Sigmoid colon (tissue), 7 donors: ENCODE results near the gene TXLNB. TPM values are rescaled to one million over a fixed set of nuclear protein-coding genes. Genes with fewer than 3 reads are reported as not detected.
"Not testable (repeated sequence)": the region's sequence is repeated elsewhere in the genome, so short reads cannot be mapped to it uniquely, and the experiment has no call there.

Experiments
- DNase-seq: peaks from one replicate; pipeline ENCODE4 v3.0.0-alpha.2; 2019
- H3K27ac ChIP-seq, 4 donors: fragments of 200-600 bp; sonication (generic); one replicate each; pipeline ENCODE4 v1.5.1; 2016 to 2019; ENCODE audit warnings: mild to moderate bottlenecking in 1 of 4
- H3K27me3 ChIP-seq, 3 donors: fragments of 200-600 bp; sonication (generic); one replicate each; pipeline ENCODE4 v1.5.1; 2019; ENCODE audit warnings: mild to moderate bottlenecking in 1 of 3
- H3K36me3 ChIP-seq, 4 donors: fragments of 200-600 bp; sonication (generic); one replicate each; pipeline ENCODE4 v1.5.1; 2016 to 2019
- H3K4me1 ChIP-seq, 4 donors: fragments of 200-600 bp; sonication (generic); one replicate each; pipeline ENCODE4 v1.5.1; 2017 to 2019
- H3K4me3 ChIP-seq, 4 donors: fragments of 200-600 bp; sonication (generic); one replicate each; pipeline ENCODE4 v1.5.1; 2017 to 2019; ENCODE audit warnings: mild to moderate bottlenecking in 2 of 4, moderate library complexity in 1 of 4
- H3K9me3 ChIP-seq, 4 donors: fragments of 200-600 bp in 3 of 4; sonication (generic) in 3 of 4; one replicate each; pipeline versions ENCODE4 v1.5.1 to v1.6.1; 2013 to 2019
- CTCF ChIP-seq, 4 experiments: fragments of 450-650 bp in 3 of 4; fragments of 200-600 bp in 1 of 4; IDR thresholded peaks; one replicate each; pipeline ENCODE4 v1.5.1; 2016 to 2019; ENCODE audit warnings: antibody characterized with exemption in 4 of 4, mild to moderate bottlenecking in 3 of 4, moderate library complexity in 2 of 4
- EP300 ChIP-seq, 4 donors: sonication (generic); formaldehyde crosslinking; IDR thresholded peaks; one replicate each; pipeline ENCODE4 v1.6.1; 2017; ENCODE audit warnings: antibody characterized with exemption in 4 of 4
- POLR2A ChIP-seq, 2 donors: fragments of 450-650 bp; IDR thresholded peaks; one replicate each; pipeline ENCODE4 v1.6.1; 2016; ENCODE audit warnings: antibody characterized with exemption in 2 of 2, mild to moderate bottlenecking in 2 of 2, moderate library complexity in 2 of 2
- POLR2AphosphoS5 ChIP-seq, 4 donors: sonication (generic); formaldehyde crosslinking; IDR thresholded peaks; one replicate each; pipeline ENCODE4 v1.6.1; 2017; ENCODE audit warnings: antibody characterized with exemption in 4 of 4
- WGBS, 2 donors: extraction: QIAGEN DNeasy Blood & Tissue Kit; methylation state at CpG; one replicate each; pipeline ENCODE4 v1.1.7; 2013; 5-methylcytosine and 5-hydroxymethylcytosine counted together
- intact Hi-C: fragments of 100-400 bp; cut with DNase I; formaldehyde crosslinking; loops from one replicate; pipeline ENCODE4 v1.15.1; 2023
- polyA plus RNA-seq, 3 donors: library from polyadenylated mRNA; stranded (reverse); fragments of 200-250 nt; gene quantifications; one replicate each; pipeline ENCODE4 v1.2.3, GENCODE V29; 2013
- total RNA-seq, 4 donors: library from RNA; depleted of rRNA; stranded (reverse); fragments of >200 nt; gene quantifications; one replicate each; pipeline ENCODE4 v1.1.0, GENCODE V29; 2016
- donor health status: healthy with polysubstance abuse.
- donor health status: Bipolar disorder and iron deficiency.
- donor health status: healthy.

The TXLNB gene
- total and polyA plus RNA-seq, 7 donors = 0.58 to 3.9 (median 1.7) TPM; not detected in 1

GRCh38 chr6:139295901-139296300 lies 4.1 kb upstream of the TXLNB start:
- Histone ChIP-seq H3K4me3 (no peak overlapping the region), H3K27ac (no peak overlapping the region), H3K36me3 (no peaks in the 10 kb centered on the region), H3K27me3 (no peaks in the 10 kb centered on the region), H3K9me3 (no peaks in the 10 kb centered on the region), H3K4me1 (peaks cover 0 to 18% (median 13%) of the 10 kb centered on the region in 4 donors)
- TF ChIP-seq CTCF (IDR thresholded peaks at IDR 0.05) = no peak
- DNase-seq = no peak
- intact Hi-C loops = no loop called here
- 75 to 77% methylated on average over 2 of the region's 2 CpGs for WGBS, 2 donors

GRCh38 chr6:139294090-139294489 lies 2.3 kb upstream of the TXLNB start:
- H3K27me3 ChIP-seq = no peaks in the 10 kb centered on the region
- TF ChIP-seq POLR2AphosphoS5 (IDR thresholded peaks at IDR 0.05) (no peak), CTCF (IDR thresholded peaks at IDR 0.05) (no peak), POLR2A (IDR thresholded peaks at IDR 0.05) (no peak), EP300 (IDR thresholded peaks at IDR 0.05) (no peak)
- no peaks in the 10 kb centered on the region for H3K36me3 ChIP-seq
- H3K4me3 ChIP-seq = no peak overlapping the region
- intact Hi-C loops = loop anchor here (5.0 kb wide), 1 partner anchor 68 kb away; no protein-coding TSS in a partner anchor
- no peak for DNase-seq
- H3K4me1 ChIP-seq = peaks cover 0 to 28% (median 21%) of the 10 kb centered on the region in 4 donors
- 73 to 84% methylated on average over 2 of the region's 2 CpGs for WGBS, 2 donors
- H3K27ac ChIP-seq = no peak overlapping the region
- H3K9me3 ChIP-seq = no peaks in the 10 kb centered on the region

GRCh38 chr6:139293230-139293629 lies 1.4 kb upstream of the TXLNB start:
- intact Hi-C loops = loop anchor here (5.0 kb wide), 1 partner anchor 69 kb away; no protein-coding TSS in a partner anchor
- not testable (repeated sequence) for H3K36me3 ChIP-seq, DNase-seq, H3K27me3 ChIP-seq, H3K9me3 ChIP-seq, H3K4me3 ChIP-seq
- 91 to 97% methylated on average over 10 of the region's 10 CpGs for WGBS, 2 donors
- Histone ChIP-seq H3K4me1 (peaks cover 0 to 28% (median 21%) of the 10 kb centered on the region in 4 donors), H3K27ac (peak overlapping the region in 2 of 4 donors; percentile 75 to 78)

GRCh38 chr6:139290787-139291311 lies 949 bp downstream of the TXLNB start:
- WGBS, 2 donors = 23 to 55% methylated on average over 5 of the region's 5 CpGs

GRCh38 chr6:139289233-139289632 lies 2.6 kb downstream of the TXLNB start:
- Histone ChIP-seq H3K36me3 (no peaks in the 10 kb centered on the region), H3K27me3 (no peaks in the 10 kb centered on the region), H3K4me3 (no peak overlapping the region), H3K27ac (no peak overlapping the region), H3K4me1 (peaks cover 0 to 28% (median 21%) of the 10 kb centered on the region in 4 donors), H3K9me3 (no peaks in the 10 kb centered on the region)
- TF ChIP-seq EP300 (IDR thresholded peaks at IDR 0.05) (no peak), CTCF (IDR thresholded peaks at IDR 0.05) (no peak), POLR2AphosphoS5 (IDR thresholded peaks at IDR 0.05) (no peak), POLR2A (IDR thresholded peaks at IDR 0.05) (no peak)
- intact Hi-C loops = no loop called here
- no peak for DNase-seq
- WGBS, 2 donors = 95 to 97% methylated on average over 10 of the region's 10 CpGs

More at GRCh38 chr6:139290787-139291311, 949 bp downstream of the TXLNB start:
- no peaks in the 10 kb centered on the region for H3K27me3 ChIP-seq
- peak overlapping the region; percentile 67 to 78 (median 76) for H3K27ac ChIP-seq
- H3K36me3 ChIP-seq = no peaks in the 10 kb centered on the region
- TF ChIP-seq EP300 (IDR thresholded peaks at IDR 0.05) (peak in 1 of 4 donors; percentile 27), POLR2AphosphoS5 (IDR thresholded peaks at IDR 0.05) (peak in 3 of 4 donors; percentile 22 to 56 (median 33)), CTCF (IDR thresholded peaks at IDR 0.05) (no peak)
- peaks cover 0 to 28% (median 21%) of the 10 kb centered on the region in 4 donors for H3K4me1 ChIP-seq
- peak overlapping the region in 1 of 4 donors; percentile 28 for H3K4me3 ChIP-seq
- no peaks in the 10 kb centered on the region for H3K9me3 ChIP-seq
- DNase-seq = peak; percentile 70
- intact Hi-C loops = loop anchor here (5.0 kb wide), 1 partner anchor 71 kb away; no protein-coding TSS in a partner anchor
